Neural cell (in vitro differentiated cells): ENCODE results near the gene ACOXL. TPM values are rescaled to one million over a fixed set of nuclear protein-coding genes. Genes with fewer than 3 reads are reported as not detected.

Source experiments
- H2AFZ ChIP-seq: fragments of 200-600, 300-800 bp; sonication (generic), shearing (Covaris generic); 2 replicates; pipeline ENCODE4 v1.6.0; 2014; ENCODE audit warnings: low read depth, mild to moderate bottlenecking, antibody characterized with exemption, low read length, moderate library complexity
- H3F3A ChIP-seq: fragments of 200-600 bp; shearing (Covaris generic); 2 replicates; pipeline ENCODE4 v1.6.1; 2016; ENCODE audit warnings: mild to moderate bottlenecking, moderate library complexity, mixed read lengths, antibody characterized with exemption, low read length; ENCODE audit not compliant: insufficient read depth, poor library complexity, severe bottlenecking
- H3K27ac ChIP-seq: fragments of 200-600, 300-800 bp; sonication (generic), shearing (Covaris generic); 2 replicates; pipeline ENCODE4 v1.5.1; 2014; ENCODE audit warnings: mild to moderate bottlenecking, low read length, moderate library complexity
- H3K27me3 ChIP-seq: fragments of 300-800, 200-600 bp; sonication (generic), shearing (Covaris generic); 2 replicates; pipeline ENCODE4 v1.6.0; 2014; ENCODE audit warnings: mild to moderate bottlenecking, low read depth, low read length, moderate library complexity; ENCODE audit not compliant: insufficient read depth
- H3K36me3 ChIP-seq: fragments of 300-800, 200-600 bp; sonication (generic), shearing (Covaris generic); 2 replicates; pipeline ENCODE4 v1.5.1; 2014; ENCODE audit warnings: mild to moderate bottlenecking, antibody characterized with exemption, low read length, moderate library complexity; ENCODE audit not compliant: insufficient read depth
- H3K4me2 ChIP-seq: fragments of 300-800, 200-600 bp; sonication (generic), shearing (Covaris generic); 2 replicates; pipeline ENCODE4 v1.6.0; 2014; ENCODE audit warnings: mild to moderate bottlenecking, low read length
- H3K4me3 ChIP-seq: fragments of 300-800, 200-600 bp; sonication (generic), shearing (Covaris generic); 2 replicates; pipeline ENCODE4 v1.5.1; 2014; ENCODE audit warnings: mild to moderate bottlenecking, low read length, moderate library complexity
- H3K79me2 ChIP-seq: fragments of 200-600 bp; shearing (Covaris generic); replicated peaks from 2 replicates; pipeline ENCODE4 v1.6.0; 2014; ENCODE audit warnings: mild to moderate bottlenecking, low read length, moderate library complexity; ENCODE audit not compliant: insufficient read depth
- H3K9ac ChIP-seq: fragments of 300-800, 200-600 bp; sonication (generic), shearing (Covaris generic); 2 replicates; pipeline ENCODE4 v1.6.1; 2016; ENCODE audit warnings: mild to moderate bottlenecking, low read length, mixed read lengths
- H3K9me2 ChIP-seq: fragments of 200-600 bp; shearing (Covaris generic); 2 replicates; pipeline ENCODE4 v1.6.1; 2016; ENCODE audit warnings: mild to moderate bottlenecking, low read length, mixed read lengths; ENCODE audit not compliant: insufficient read depth
- H3K9me3 ChIP-seq: fragments of 200-600, 300-800 bp; sonication (generic), shearing (Covaris generic); 2 replicates; pipeline ENCODE4 v1.6.1; 2016; ENCODE audit warnings: mild to moderate bottlenecking, mixed run types, low read length, moderate library complexity, mixed read lengths
- H4K20me1 ChIP-seq: fragments of 200-600 bp; shearing (Covaris generic); 2 replicates; pipeline ENCODE4 v1.6.1; 2016; ENCODE audit warnings: mild to moderate bottlenecking, mixed run types; ENCODE audit not compliant: insufficient read depth
- CTCF ChIP-seq: fragments of 450-650 bp; IDR thresholded peaks from 2 replicates; pipeline ENCODE4 v1.5.1; 2014; ENCODE audit warnings: antibody characterized with exemption, mild to moderate bottlenecking, moderate library complexity; ENCODE audit not compliant: poor library complexity, severe bottlenecking
- EP300 ChIP-seq: fragments of 450-650 bp; conservative IDR thresholded peaks from 2 replicates; pipeline ENCODE4 v1.6.1; 2014; ENCODE audit warnings: antibody characterized with exemption, mild to moderate bottlenecking, moderate library complexity; ENCODE audit not compliant: poor library complexity, severe bottlenecking
- EZH2 ChIP-seq: fragments of 200-600, 300-800 bp; shearing (Covaris generic), sonication (generic); IDR thresholded peaks from 2 replicates; pipeline ENCODE4 v1.6.1; 2014; ENCODE audit warnings: antibody characterized with exemption, low read length, borderline replicate concordance, mild to moderate bottlenecking; ENCODE audit not compliant: insufficient read depth, poor library complexity, severe bottlenecking
- MXI1 ChIP-seq: fragments of 450-650 bp; conservative IDR thresholded peaks from 2 replicates; pipeline ENCODE4 v1.6.1; 2014; ENCODE audit warnings: antibody characterized with exemption, mild to moderate bottlenecking; ENCODE audit not compliant: poor library complexity, severe bottlenecking
- POLR2AphosphoS5 ChIP-seq: IDR thresholded peaks from 2 replicates; pipeline ENCODE4 v1.6.1; 2012
- RAD21 ChIP-seq: fragments of 450-650 bp; conservative IDR thresholded peaks from 2 replicates; pipeline ENCODE4 v1.6.1; 2014; ENCODE audit warnings: antibody characterized with exemption, mild to moderate bottlenecking, moderate library complexity
- REST ChIP-seq: IDR thresholded peaks from 2 replicates; pipeline ENCODE4 v1.6.1; 2012; ENCODE audit warnings: borderline replicate concordance
- SMC3 ChIP-seq: fragments of 450-650 bp; conservative IDR thresholded peaks from 2 replicates; pipeline ENCODE4 v1.6.1; 2014; ENCODE audit warnings: antibody characterized with exemption, mild to moderate bottlenecking, moderate library complexity; ENCODE audit not compliant: poor library complexity
- TAF1 ChIP-seq: IDR thresholded peaks from 2 replicates; pipeline ENCODE4 v1.6.1; 2012; ENCODE audit warnings: low read depth
- polyA plus RNA-seq: library from polyadenylated mRNA; depleted of rRNA; stranded (reverse); fragments of >200 nt; gene quantifications from 2 replicates; pipeline ENCODE4 v1.2.3, GENCODE V29; 2014

Gene ACOXL
- polyA plus RNA-seq, 1 donor from 2014 or later: not detected

GRCh38 chr2:111094691-111095090 lies 362.3 kb downstream of the ACOXL start:
- Histone ChIP-seq H3K4me2 (no peak overlapping the region), H3K79me2 (no peaks in the 10 kb centered on the region), H3K27ac (no peak overlapping the region), H3K27me3 (no peaks in the 10 kb centered on the region), H4K20me1 (no peaks in the 10 kb centered on the region), H3K9ac (no peak overlapping the region), H3F3A (no peaks in the 10 kb centered on the region), H3K9me3 (no peaks in the 10 kb centered on the region), H3K9me2 (no peaks in the 10 kb centered on the region), H3K4me3 (no peak overlapping the region), H3K36me3 (no peaks in the 10 kb centered on the region), H2AFZ (no peak overlapping the region)
- TF ChIP-seq EZH2: no peak
- TF ChIP-seq MXI1: no peak
- TF ChIP-seq POLR2AphosphoS5: no peak
- no peak for TF ChIP-seq TAF1
- no peak for TF ChIP-seq CTCF
- no peak for TF ChIP-seq RAD21
- TF ChIP-seq REST: no peak

- Histone ChIP-seq H3K36me3 (no peaks in the 10 kb centered on the region), H3K27ac (no peak overlapping the region), H3K9ac (no peak overlapping the region), H3K4me3 (no peak overlapping the region), H4K20me1 (no peaks in the 10 kb centered on the region), H3K9me2 (no peaks in the 10 kb centered on the region), H3K79me2 (no peaks in the 10 kb centered on the region), H3K4me2 (no peak overlapping the region), H2AFZ (no peak overlapping the region), H3K27me3 (no peaks in the 10 kb centered on the region), H3F3A (no peaks in the 10 kb centered on the region), H3K9me3 (no peaks in the 10 kb centered on the region)
- TF ChIP-seq EP300: no peak
- TF ChIP-seq RAD21: no peak
- TF ChIP-seq SMC3: no peak
- TF ChIP-seq EZH2: no peak
- TF ChIP-seq TAF1: no peak
- no peak for TF ChIP-seq CTCF
- no peak for TF ChIP-seq POLR2AphosphoS5
- TF ChIP-seq REST: no peak
- TF ChIP-seq MXI1: no peak
These were observed 363.1 kb downstream of the ACOXL start for GRCh38 chr2:111095434-111095833.
